CMK (cell line): ENCODE measurements around the gene PRKD1.

Source experiments
- DNase-seq: peaks from one replicate; pipeline ENCODE4 v3.0.0-alpha.2; 2010; ENCODE audit warnings: low read depth

The PRKD1 gene

GRCh38 chr14:29838752-29839151, 88.9 kb downstream of the PRKD1 start:
- DNase-seq = no peak

- DNase-seq = no peak
Measured at GRCh38 chr14:29836395-29836794, 91.3 kb downstream of the PRKD1 start.

- DNase-seq = no peak
Measured at GRCh38 chr14:29832042-29832441, 95.6 kb downstream of the PRKD1 start.

- DNase-seq = no peak
Measured at GRCh38 chr14:29829851-29830250, 97.8 kb downstream of the PRKD1 start.

- no peak for DNase-seq
Measured at GRCh38 chr14:29823816-29824215, 103.8 kb downstream of the PRKD1 start.

GRCh38 chr14:29822430-29822709, 105.3 kb downstream of the PRKD1 start:
- no peak for DNase-seq

GRCh38 chr14:29821661-29822429, 105.8 kb downstream of the PRKD1 start:
- DNase-seq = no peak

- no peak for DNase-seq
Measured at GRCh38 chr14:29821242-29821641, 106.4 kb downstream of the PRKD1 start.

- DNase-seq = no peak
Measured at GRCh38 chr14:29820785-29821184, 106.9 kb downstream of the PRKD1 start.

GRCh38 chr14:29817767-29818405, 109.8 kb downstream of the PRKD1 start:
- no peak for DNase-seq

- no peak for DNase-seq
Measured at GRCh38 chr14:29815016-29815674, 112.5 kb downstream of the PRKD1 start.

- no peak for DNase-seq
Measured at GRCh38 chr14:29814156-29815015, 113.3 kb downstream of the PRKD1 start.

GRCh38 chr14:29810682-29811081, 117.0 kb downstream of the PRKD1 start:
- DNase-seq = no peak

- DNase-seq = no peak
Measured at GRCh38 chr14:29810064-29810463, 117.6 kb downstream of the PRKD1 start.

- DNase-seq = no peak
Measured at GRCh38 chr14:29806124-29806517, 121.5 kb downstream of the PRKD1 start.

GRCh38 chr14:29805415-29806123, 122.1 kb downstream of the PRKD1 start:
- DNase-seq = no peak

- DNase-seq = no peak
Measured at GRCh38 chr14:29804481-29805266, 123.0 kb downstream of the PRKD1 start.

- DNase-seq = no peak
Measured at GRCh38 chr14:29803045-29803444, 124.6 kb downstream of the PRKD1 start.

GRCh38 chr14:29802211-29802610, 125.4 kb downstream of the PRKD1 start:
- DNase-seq = no peak

- DNase-seq = no peak
Measured at GRCh38 chr14:29800961-29801360, 126.7 kb downstream of the PRKD1 start.

- no peak for DNase-seq
Measured at GRCh38 chr14:29799464-29800095, 128.1 kb downstream of the PRKD1 start.
